ENCODE data around the gene HRAS.

- TF ChIP-seq ZBTB33 (IDR thresholded peaks at IDR 0.05): no peak
- no peak for TF ChIP-seq CTCF (IDR thresholded peaks at IDR 0.05; ENCODE audit: low read depth, low read length, missing input control)
- TF ChIP-seq RAD21 (IDR thresholded peaks at IDR 0.05): peak in 1 of 2 donors; percentile 22
- no peak for TF ChIP-seq JUND (IDR thresholded peaks at IDR 0.05)
- no peak for TF ChIP-seq RXRA (IDR thresholded peaks at IDR 0.05)
- peak; percentile 73 for TF ChIP-seq SP1 (IDR thresholded peaks at IDR 0.05)
- TF ChIP-seq GABPA (IDR thresholded peaks at IDR 0.05 in 1 of 2, conservative IDR thresholded peaks at IDR 0.05 in 1 of 2): peak; percentile 81 to 91
- no peak for TF ChIP-seq NR2F2 (IDR thresholded peaks at IDR 0.05)
- peak; percentile 61 for TF ChIP-seq MAX (IDR thresholded peaks at IDR 0.05)
- peak; percentile 79 for TF ChIP-seq TAF1 (conservative IDR thresholded peaks at IDR 0.05)
- no peak for TF ChIP-seq REST (IDR thresholded peaks at IDR 0.05)
Measured at GRCh38 chr11:575996-576768, 40.8 kb upstream of the HRAS start, which contains the start of gene PHRF1.

All from liver (tissue), 3 donors.